Measurements from ENCODE around the gene LCP2. TPM values are rescaled to one million over a fixed set of nuclear protein-coding genes. Genes with fewer than 3 reads are reported as not detected.

The LCP2 gene
- total RNA-seq, 1 experiment from 2014 or later: not detected

DNA sequence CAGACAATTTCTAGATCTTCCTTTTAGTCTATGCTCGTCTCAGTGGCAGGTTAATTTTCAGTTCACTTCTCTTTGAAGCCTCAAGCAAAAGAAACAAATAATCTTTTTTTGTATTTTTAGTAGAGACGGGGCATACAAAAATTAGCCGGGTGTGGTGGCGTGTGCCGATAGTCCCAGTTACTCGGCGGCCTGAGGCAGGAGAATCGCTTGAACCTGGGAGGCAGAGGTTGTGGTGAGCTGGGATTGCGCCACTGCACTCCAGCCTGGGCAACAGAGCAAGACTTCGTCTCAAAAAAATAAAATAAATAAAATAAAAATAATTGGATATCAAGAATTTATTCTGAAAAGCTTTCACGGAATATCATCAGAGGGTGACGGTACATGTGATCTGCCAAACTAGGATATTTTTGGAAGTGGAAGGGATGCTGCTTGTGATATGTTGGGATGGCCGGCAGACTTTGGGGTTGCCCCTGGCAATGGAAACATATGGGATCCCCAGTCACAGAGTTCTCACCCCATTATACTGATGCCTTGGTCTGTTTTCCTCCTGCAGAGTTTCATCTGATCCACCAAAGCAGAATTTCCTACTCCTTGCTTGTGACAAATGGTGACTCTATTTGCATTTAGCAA is 7.6 kb upstream of the LCP2 start:
- Mint-ChIP-seq H3K9me3 (ENCODE audit: unreplicated experiment) (no peaks in the 10 kb centered on the region), H3K4me3 (ENCODE audit: unreplicated experiment) (no peak overlapping the region), H3K4me1 (ENCODE audit: low read depth, unreplicated experiment) (no peaks in the 10 kb centered on the region), H3K27me3 (ENCODE audit: insufficient read depth, unreplicated experiment) (peaks cover 6% of the 10 kb centered on the region), H3K36me3 (ENCODE audit: insufficient read depth, unreplicated experiment) (no peaks in the 10 kb centered on the region), H3K27ac (ENCODE audit: unreplicated experiment) (no peak overlapping the region)
- no peaks in the 10 kb centered on the region for H3K9me3 ChIP-seq
- CTCF ChIA-PET: no interaction called here
- H3K27me3 ChIP-seq (replicated peaks; ENCODE audit: control insufficient read depth, insufficient read depth, low read length): no peaks in the 10 kb centered on the region
- TF ChIP-seq, protein P1, sequence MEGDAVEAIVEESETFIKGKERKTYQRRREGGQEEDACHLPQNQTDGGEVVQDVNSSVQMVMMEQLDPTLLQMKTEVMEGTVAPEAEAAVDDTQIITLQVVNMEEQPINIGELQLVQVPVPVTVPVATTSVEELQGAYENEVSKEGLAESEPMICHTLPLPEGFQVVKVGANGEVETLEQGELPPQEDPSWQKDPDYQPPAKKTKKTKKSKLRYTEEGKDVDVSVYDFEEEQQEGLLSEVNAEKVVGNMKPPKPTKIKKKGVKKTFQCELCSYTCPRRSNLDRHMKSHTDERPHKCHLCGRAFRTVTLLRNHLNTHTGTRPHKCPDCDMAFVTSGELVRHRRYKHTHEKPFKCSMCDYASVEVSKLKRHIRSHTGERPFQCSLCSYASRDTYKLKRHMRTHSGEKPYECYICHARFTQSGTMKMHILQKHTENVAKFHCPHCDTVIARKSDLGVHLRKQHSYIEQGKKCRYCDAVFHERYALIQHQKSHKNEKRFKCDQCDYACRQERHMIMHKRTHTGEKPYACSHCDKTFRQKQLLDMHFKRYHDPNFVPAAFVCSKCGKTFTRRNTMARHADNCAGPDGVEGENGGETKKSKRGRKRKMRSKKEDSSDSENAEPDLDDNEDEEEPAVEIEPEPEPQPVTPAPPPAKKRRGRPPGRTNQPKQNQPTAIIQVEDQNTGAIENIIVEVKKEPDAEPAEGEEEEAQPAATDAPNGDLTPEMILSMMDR (IDR thresholded peaks at IDR 0.05; ENCODE audit: insufficient read depth in 1 of 2, low read depth in 1 of 2, low read length in 1 of 2, severe bottlenecking in 1 of 2, unreplicated experiment in 1 of 2): no peak
- DNase-seq: no peak
- intact Hi-C loops (cut with micrococcal nuclease; ENCODE audit: unreplicated experiment): no loop called here
- H3K4me1 ChIP-seq: no peaks in the 10 kb centered on the region
- BruUV-seq (replicated peaks): no TSS peak
- no peak overlapping the region for H3K4me3 ChIP-seq (ENCODE audit: low read depth, low read length)
- no peaks in the 10 kb centered on the region for H3K36me3 ChIP-seq (ENCODE audit: control insufficient read depth, insufficient read depth, low read length)
- POLR2A ChIA-PET: no interaction called here

DNA sequence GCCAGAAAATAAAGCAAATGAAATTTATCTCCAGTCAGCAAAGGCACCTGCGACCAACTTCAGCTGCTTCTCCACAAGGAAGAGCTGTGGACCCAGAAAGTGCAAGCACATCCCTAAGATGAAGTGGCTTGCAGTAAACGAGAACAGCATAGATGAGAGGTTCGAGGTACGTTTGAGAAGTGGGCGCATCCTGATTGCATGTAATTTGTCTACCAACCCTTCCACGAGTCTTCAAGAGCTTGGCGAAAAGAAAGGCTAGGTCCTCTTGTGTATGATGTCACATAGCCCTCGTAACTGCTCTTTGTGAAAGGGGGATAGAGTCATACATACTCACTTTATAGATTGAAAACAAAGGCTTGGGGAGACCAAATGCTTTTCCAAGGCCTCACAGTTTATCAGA is 6.0 kb upstream of the LCP2 start:
- Mint-ChIP-seq H3K4me3 (ENCODE audit: unreplicated experiment) (no peak overlapping the region), H3K9me3 (ENCODE audit: unreplicated experiment) (no peaks in the 10 kb centered on the region), H3K36me3 (ENCODE audit: insufficient read depth, unreplicated experiment) (no peaks in the 10 kb centered on the region), H3K4me1 (ENCODE audit: low read depth, unreplicated experiment) (no peaks in the 10 kb centered on the region), H3K27me3 (ENCODE audit: insufficient read depth, unreplicated experiment) (peaks cover 3% of the 10 kb centered on the region), H3K27ac (ENCODE audit: unreplicated experiment) (no peak overlapping the region)
- no peaks in the 10 kb centered on the region for H3K4me1 ChIP-seq
- ChIA-PET POLR2A (no interaction called here), CTCF (no interaction called here)
- DNase-seq: no peak
- TF ChIP-seq, protein P1 (IDR thresholded peaks at IDR 0.05; ENCODE audit: insufficient read depth in 1 of 2, low read depth in 1 of 2, low read length in 1 of 2, severe bottlenecking in 1 of 2, unreplicated experiment in 1 of 2): no peak
- H3K27me3 ChIP-seq (replicated peaks; ENCODE audit: control insufficient read depth, insufficient read depth, low read length): no peaks in the 10 kb centered on the region
- no peaks in the 10 kb centered on the region for H3K36me3 ChIP-seq (ENCODE audit: control insufficient read depth, insufficient read depth, low read length)
- no peaks in the 10 kb centered on the region for H3K9me3 ChIP-seq
- no peak overlapping the region for H3K4me3 ChIP-seq (ENCODE audit: low read depth, low read length)
- intact Hi-C loops (cut with micrococcal nuclease; ENCODE audit: unreplicated experiment): no loop called here
- BruUV-seq (replicated peaks): no TSS peak

DNA sequence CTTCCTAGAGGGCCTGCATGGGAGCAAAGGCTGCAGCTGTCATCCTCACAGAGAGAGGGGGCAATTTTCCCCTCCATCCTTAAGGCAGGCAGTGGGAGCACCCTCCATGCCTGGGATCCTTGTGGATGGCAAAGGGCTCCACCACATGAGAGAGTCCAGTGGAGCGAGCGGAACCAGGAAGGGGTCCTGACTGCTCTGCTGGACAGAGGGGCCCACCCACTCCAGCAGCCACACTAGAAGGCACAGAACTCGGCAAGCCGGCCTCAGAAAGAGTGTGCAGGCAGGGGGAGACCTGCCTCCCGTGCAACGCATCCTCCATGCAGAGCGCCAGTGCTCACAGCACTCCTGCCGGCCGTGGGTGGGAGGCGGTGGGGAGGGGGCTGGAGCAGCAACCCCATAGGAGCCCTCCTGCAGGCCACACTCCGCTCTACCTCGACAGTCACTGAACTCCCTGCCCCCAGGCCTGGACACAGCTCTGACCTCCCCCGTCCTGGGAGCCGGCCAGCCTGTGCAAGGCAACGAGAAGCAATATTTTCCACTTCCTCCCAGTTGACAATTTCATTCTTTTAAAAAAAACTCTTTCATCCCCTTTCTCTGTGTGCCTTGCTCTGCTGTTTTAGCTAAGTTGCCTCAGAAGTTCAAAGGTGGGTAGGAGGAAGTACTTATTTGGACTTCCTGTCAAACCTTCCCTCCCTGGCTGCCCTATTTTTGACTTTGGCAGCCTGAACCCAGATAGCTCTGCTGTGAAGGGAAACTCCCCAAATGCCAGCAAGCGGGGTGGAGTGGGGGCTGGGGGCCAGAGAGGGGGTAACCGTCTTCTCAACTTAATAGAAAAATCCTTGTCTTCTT is 5.3 kb upstream of the LCP2 start:
- no TSS peak for BruUV-seq (replicated peaks)
- Mint-ChIP-seq H3K27me3 (ENCODE audit: insufficient read depth, unreplicated experiment) (peaks cover 3% of the 10 kb centered on the region), H3K36me3 (ENCODE audit: insufficient read depth, unreplicated experiment) (no peaks in the 10 kb centered on the region), H3K27ac (ENCODE audit: unreplicated experiment) (no peak overlapping the region), H3K4me3 (ENCODE audit: unreplicated experiment) (no peak overlapping the region), H3K9me3 (ENCODE audit: unreplicated experiment) (no peaks in the 10 kb centered on the region), H3K4me1 (ENCODE audit: low read depth, unreplicated experiment) (no peaks in the 10 kb centered on the region)
- Histone ChIP-seq H3K9me3 (no peaks in the 10 kb centered on the region), H3K36me3 (ENCODE audit: control insufficient read depth, insufficient read depth, low read length) (no peaks in the 10 kb centered on the region), H3K27me3 (replicated peaks; ENCODE audit: control insufficient read depth, insufficient read depth, low read length) (no peaks in the 10 kb centered on the region), H3K4me3 (ENCODE audit: low read depth, low read length) (no peak overlapping the region), H3K4me1 (no peaks in the 10 kb centered on the region)
- TF ChIP-seq, protein P1 (IDR thresholded peaks at IDR 0.05; ENCODE audit: insufficient read depth in 1 of 2, low read depth in 1 of 2, low read length in 1 of 2, severe bottlenecking in 1 of 2, unreplicated experiment in 1 of 2): no peak
- ChIA-PET CTCF (no interaction called here), POLR2A (no interaction called here)
- intact Hi-C loops (cut with micrococcal nuclease; ENCODE audit: unreplicated experiment): no loop called here
- DNase-seq: no peak
